Muscle of back (tissue), 13 donors: ENCODE results near the gene PRR30. TPM values are rescaled to one million over a fixed set of nuclear protein-coding genes. Genes with fewer than 3 reads are reported as not detected.
"Not testable (repeated sequence)": the region's sequence is repeated elsewhere in the genome, so short reads cannot be mapped to it uniquely, and the experiment has no call there.

Experiments
- DNase-seq, 3 donors: peaks; one replicate each; pipeline versions ENCODE4 v3.0.0 to v3.0.0-alpha.2; 2013
- long read RNA-seq, 9 donors: transcript quantifications; one replicate each; lab custom pipeline, GENCODE V29; 2026
- polyA plus RNA-seq, 10 donors: library from polyadenylated mRNA; unstranded; fragments of 120-200 nt; gene quantifications; one replicate each; pipeline ENCODE4 v1.2.1, GENCODE V29; 2013; ENCODE audit not compliant: insufficient read length in 10 of 10

Gene PRR30
- polyA plus RNA-seq = not detected
- long read RNA-seq, donor 1 = 0 reads
- long read RNA-seq, donor 2 = 0 reads
- long read RNA-seq, donor 3 = 0 reads
- long read RNA-seq, donor 4 = 0 reads
- long read RNA-seq, donor 5 = 0 reads
- long read RNA-seq, donor 6 = 0 reads
- long read RNA-seq, donor 7 = 0 reads
- long read RNA-seq, donor 8 = 0 reads
- long read RNA-seq, donor 9 = 0 reads

DNA sequence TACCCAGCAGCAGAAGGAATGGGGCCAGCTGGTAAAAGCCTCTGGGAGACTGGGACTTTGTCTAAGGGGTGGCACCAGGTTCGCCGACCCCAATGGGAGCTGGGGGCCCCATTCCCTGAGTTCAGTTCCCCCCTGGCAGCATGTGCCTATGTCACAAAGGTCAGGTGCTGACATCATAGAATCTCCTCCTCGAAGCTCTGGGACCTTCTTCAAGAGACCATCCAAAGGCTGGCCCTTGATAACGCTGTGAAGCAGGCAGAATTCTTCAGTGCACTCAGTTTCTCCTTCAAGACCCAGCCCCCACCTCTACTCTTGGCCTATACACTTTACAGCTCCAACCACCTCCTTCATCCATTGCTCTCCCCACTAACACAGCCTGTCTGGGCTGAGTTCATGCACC is at the start of gene PRR30:
PRR30 (minus strand) TSS at position 101 of the 400 bp plus-strand sequence. CDS start 1,081 bp downstream, outside the sequence.
- DNase-seq = no peak

DNA sequence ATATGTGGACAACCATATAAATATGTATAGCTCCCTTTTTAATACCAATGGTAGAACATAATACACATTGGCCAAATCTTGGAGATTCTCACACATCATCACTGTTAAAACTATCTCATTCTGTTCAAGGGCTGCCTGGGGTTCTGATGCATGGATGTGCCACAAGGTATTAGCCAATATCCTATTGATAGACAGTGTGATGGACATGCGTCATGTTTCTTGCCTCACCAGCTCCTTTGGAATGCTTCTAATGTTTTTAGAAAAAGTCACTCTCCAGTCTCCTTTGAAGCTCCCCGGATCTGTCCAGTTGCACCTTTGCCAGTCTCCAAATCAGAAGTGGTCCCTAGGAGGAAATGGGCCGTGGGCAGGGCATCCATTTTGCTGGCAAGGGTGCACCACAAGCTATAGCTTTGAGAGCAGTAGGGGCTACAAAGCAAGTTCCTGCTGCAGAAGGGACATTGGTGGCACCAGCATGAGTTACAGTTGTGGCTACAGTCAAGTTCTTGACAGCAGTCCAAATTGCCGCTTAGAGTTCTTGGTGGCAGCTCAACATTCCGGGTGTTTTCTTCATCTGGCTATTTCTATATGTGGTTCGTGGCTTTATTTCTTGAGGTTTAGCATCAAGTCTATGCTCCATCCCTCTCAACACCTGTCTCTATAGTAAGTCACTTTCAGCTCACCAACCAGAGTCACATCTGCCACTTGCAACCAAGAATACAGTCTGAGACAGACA is 47.6 kb upstream of the PRR30 start:
- DNase-seq = no peak

DNA sequence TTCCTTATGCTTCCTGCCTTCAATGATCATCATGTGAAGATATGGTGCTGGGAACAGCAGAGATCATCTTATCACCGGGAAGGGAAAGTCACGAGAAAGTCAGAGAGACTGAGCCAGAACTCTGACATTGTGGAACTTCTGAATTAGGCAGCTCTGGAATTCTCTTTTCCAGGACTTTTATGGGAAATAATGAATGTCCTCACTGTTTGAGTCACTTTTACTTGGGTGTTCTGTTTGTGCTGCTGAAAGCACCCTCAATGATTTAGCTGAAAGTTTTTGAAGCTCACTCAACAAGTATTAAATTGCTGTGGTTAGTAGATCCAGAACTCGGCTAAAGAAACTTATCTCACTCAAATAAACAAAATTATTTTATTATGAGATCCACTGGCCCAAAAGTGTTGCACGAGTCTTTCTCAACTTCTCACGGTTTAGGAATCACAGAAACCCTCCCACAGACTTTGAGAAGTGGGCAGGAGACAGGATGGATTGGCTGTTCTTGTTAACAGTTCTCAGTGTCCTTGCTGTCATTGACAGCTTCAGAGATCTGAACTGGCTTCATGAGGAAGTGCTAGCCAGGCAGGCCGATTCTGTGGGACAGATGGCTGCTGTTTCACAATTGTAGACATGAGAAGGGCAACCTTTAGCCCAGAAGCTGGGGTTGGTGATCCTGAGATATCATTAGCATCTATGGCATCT is 46.3 kb upstream of the PRR30 start:
- DNase-seq = peak in 1 of 3 donors; percentile 62

DNA sequence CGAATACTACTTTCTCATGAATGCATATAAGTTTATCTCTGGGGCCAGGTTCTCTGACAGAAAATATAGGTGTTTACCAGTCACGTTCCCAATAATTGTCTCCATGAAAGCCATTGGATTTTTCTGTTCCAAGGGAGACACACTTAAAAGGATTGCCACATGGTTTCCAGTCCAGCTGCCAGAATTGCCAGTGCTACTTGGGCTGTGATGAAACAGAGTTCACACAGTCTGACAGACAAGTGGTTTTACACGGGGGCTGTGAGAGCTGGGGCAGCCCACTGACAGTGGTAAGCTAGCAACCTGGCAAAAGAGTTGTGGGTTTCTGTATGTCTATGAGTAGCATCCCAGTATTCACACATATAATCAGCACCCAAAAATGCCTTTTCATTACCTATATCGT is 44.9 kb upstream of the PRR30 start:
- no peak for DNase-seq

DNA sequence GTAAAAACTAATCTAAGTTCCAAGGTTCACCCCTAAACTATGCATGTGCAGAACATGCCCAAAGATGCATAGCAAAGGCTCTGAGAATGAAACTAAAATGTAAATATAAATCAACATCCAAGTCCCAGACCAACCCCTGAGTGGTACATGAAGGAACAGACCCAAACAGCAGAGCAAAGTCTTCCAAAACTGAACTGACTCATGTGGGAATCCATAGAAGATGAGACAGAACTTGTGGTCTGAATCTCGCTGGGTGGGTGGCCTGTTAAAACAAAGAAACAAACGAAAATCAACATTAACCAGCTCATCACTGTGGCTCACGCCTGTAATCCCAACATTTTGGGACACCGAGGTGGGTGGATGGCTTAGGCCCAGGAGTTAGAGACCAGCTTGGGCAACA is 43.1 kb upstream of the PRR30 start:
- DNase-seq = peak in 1 of 3 donors; percentile 68

DNA sequence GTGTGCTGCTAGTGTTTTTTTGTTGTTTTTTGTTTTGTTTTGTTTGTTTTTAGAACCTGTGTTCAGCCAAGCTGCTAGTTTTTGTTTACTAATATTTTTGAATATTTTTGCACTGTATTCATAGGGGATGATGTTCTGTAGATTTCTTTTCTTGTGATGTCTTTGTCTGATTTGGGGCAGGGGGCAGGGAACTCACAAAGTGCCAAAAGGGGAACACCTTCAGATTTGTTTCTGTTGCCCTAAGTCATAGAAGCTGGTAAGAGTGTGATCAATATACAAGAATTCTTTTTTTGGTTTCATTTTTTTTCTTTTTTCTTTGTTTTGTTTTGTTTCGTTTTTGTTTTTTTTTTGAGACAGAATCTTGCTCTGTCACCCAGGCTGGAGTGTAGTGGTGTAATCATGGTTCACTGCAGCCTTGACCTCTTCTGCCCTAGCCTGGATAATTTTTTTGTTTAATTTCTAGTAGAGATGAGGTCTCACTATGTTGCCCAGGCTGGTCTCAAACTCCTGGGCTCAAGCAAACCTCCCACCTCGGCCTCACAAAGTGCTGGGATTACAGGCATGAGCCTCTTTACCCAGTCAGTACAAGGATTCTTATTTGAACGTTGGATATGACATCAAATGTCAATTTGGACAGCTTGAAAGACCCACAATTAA is 40.3 kb upstream of the PRR30 start:
- no peak for DNase-seq

DNA sequence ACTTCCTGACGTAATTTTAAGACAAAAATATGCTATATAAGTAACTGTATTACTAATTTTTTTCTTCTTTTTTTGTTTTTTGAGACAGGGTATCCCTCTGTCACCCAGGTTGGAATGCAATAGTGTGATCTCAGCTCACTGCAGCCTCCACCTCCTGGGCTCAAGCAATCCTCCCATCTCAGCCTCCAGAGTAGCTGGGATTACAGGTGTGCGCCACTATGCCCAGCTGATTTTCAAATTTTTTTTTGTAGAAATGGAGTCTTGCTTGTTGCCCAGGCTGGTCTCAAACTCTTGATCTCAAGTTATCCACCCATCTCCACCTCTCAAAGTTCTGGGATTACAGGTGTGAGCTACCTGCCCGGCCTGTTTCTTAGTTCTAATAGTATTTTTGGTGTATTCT is 39.3 kb upstream of the PRR30 start:
- no peak for DNase-seq

DNA sequence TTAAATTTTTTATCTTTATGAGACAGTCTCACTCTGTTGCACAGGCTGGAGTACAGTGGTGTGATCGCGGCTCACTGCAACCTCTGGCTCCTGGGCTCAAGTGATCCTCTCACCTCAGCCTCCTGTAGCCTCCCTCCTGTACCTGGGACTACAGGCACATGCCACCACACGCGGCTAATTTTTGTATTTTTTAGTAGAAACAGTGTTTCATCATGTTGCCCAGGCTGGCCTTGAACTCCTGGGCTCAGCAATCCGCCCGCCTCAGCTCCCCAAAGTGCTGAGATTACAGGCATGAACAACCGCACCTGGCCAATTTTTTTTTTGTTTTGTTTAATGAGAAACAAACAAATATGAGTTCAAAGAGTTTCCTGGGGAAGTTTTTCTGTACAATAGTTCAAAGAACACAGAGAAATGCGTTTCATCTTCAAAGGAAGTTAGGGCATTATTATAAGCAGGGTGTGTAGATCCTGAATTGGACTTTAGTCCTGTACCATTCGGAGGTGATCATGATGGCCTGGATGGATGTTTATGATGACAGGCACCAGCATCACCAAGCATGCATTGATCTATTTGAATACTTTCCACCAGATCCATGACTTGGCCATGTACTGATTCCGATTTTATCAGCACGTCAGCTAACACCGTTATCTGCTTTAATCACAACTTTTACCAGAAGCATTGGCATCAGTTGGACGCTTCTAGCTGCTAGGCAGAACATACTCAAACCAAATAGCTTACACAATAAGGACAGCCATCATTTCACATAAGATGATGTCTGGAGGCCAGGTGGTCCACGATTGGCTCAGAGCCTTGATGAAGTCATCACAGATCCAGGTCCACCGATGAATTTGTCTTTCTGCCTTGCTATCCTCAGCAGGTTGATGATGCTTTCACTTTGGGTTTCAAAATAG is 38.5 kb upstream of the PRR30 start:
- no peak for DNase-seq

DNA sequence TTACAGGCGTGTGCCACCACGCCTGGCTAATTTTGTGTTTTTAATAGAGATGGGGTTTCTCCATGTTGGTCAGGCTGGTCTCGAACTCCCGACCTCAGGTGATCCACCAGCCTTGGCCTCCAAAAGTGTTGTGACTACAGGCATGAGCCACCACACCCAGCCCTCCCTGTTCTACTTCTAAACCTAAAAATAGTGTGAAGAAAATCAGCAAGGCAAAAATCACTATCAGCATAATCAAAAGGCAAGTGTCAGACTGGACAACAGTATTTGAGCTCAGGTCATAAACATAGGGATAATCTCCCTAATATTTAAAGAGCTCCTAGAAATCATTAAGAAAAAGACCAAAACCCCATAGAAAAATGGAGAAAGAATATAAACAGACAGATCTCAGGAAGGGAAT is 36.6 kb upstream of the PRR30 start:
- DNase-seq = not testable (repeated sequence)

DNA sequence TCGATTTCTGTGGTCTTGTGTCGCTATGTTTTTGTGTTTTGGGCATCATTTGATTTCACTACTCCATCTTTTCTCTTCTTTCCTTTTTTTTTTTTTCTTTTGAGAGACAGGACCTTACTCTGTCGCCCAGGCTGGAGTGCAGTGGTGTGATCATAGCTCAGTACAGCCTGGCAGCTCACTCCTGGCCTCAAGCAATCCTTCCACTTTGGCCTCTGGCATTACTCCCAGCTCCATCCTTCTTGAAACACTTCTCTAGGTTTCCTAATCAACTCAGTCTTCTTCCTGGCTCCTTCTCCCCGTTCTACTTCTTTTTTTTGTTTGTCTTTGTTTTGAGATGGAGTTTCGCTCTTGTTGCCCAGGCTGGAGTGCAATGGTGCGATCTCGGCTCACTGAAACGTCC is 36.1 kb upstream of the PRR30 start:
- no peak for DNase-seq

DNA sequence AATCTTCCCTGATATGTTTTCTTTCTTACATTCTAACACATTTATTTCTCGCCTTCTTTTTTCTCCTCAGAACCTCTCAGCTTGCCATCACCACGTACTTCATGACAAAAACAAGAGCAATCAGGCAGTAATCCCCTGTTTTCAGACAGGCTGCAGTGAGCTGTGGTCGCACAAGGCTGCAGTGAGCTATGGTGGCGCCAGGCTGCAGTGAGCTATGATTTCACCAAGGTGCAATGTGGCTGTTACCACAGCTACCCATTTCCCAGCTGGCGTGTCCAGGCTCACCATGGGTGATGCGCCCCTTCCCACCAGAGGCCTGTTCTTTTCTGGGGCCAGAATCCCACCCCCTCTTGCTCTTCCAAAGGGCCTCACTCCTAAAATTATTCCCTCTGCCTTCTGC is 35.4 kb upstream of the PRR30 start:
- DNase-seq = no peak

DNA sequence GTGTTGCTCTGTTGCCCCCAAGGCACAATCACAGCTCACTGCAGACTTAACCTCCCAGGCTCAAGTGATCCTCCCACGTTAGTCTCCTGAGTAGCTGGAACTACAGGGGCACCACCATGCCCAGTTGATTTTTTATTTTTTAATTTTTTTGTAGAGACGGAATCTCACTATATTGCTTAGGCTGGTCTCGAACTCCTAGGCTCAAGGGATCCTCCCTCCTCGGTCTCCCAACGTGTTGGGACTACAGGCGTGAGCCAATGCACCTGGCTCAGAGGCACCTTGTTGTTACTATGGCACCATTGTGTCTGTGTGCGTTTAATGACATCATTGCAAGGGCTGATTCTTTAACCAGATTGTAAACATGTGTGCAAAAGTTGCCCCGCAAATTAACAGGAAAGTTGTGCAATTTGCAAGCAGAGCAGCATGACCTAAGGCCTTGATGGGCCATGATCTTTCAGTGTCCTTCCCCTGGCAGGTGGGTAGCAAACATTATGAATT is 32.2 kb upstream of the PRR30 start:
- DNase-seq = no peak

DNA sequence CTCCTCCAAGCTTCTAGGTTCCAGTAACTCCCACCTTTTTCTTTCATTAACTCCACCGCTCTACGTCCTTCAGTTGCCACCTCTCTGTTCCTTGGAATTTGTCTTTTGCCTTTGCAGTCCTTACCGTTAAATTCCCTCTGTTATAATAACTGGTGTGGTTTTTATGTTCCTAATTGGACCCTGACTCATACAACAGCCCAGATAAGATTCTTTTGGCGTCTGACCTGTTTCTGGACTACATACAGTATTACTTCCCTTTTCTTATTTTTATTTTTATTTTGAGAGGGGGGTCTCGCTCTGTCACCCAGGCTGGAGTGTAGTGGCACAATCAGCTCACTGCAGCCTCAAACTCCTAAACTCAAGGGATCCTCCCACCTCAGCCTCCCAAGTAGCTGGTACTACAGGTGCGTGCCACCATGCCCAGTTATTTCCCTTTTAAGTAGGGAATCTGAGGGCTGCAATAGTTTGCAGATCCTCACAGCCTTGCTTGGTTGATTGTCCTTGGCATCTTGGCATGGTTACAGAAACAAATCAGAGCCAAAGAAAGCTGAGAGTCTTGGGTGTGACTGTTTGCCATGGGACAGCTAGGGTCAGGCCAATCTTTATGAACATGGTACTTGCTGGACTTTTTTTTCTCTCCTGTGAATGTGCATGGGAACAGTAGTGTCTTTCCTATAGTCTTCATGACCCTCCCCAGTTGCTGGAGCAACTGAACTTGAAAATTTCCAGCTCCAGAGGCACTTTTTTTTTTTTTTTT is 31.5 kb upstream of the PRR30 start:
- no peak for DNase-seq

DNA sequence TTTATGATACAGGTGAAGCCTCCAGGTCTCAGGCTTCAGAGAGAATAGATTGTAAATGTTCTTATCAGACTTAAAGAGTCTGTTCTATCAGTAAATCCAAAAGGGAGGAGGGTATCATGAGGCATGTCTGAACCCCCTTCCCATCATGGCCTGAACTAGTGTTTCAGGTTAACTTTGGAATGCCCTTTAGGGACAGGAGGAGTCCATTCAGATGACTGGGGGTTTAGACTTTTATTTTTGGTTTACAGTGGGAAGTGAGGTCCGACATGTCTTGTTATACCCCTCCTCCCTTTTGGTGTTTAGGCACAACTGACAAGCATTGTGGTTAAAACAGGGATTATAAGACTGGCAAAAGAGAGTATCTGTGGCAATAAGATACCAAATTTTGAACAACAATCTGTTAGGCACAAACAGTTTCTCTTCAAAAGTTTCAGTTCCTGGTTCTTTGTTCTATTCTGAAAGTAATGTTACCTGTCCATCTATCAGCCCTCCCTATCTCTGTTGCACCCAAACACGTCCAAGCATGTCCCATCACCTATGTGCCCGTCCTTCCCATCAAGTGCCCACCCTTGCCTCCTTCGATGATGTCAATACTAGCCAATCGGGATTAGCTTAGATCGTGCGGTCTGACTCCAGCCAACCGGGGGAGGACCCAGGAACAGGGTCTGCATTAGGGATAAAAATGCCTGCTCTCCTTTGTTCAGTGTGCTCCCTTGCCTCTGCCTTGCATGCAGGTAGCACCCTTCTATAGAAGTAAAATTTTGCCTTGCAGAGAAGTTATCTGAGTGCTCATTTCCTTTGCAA is 26.0 kb upstream of the PRR30 start:
- no peak for DNase-seq

DNA sequence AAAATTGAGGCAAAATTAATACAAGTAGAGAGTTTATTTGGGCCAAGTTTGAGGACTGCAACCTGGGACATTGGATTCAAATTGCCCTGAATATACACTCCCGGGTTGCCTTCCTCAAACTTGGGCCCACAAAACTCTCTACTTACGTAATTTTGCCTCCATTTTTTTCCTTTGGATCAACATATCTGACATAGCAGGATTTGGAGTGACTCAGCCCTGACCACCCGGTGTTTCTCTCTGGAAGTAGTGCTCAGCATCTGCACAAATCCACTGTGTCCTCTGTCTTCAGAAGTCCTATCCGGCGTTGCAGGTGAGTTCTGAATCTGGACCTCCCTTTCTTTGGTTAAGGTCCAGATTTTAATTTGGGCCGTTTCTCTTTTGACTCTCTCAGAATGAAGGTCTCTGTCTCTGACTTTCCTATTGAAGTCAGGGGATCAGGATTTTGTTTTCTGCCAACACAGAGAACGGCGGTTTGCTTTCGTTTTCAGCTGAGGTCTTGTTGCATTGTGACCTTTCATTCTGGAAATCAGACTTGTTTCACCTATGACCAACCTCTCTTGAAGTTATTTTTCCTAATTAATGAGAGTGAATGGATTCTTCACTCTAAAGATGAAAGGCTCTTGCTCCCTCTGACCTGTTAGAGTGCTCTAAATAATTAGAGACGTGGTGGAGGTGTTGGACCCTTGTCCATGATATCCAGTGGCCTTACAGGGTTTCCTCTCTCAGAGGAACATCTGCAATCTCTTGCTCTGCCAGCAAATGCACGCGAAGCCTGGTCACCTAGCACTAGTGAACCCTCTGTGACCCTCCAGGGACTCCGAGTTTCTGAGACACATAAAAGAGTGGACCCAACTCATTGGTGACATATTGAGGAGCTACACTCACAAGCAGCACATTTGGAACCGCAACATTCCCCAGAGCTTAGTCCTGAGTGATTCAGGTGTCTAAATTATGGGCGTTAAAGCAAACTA is 23.2 kb upstream of the PRR30 start:
- no peak for DNase-seq

DNA sequence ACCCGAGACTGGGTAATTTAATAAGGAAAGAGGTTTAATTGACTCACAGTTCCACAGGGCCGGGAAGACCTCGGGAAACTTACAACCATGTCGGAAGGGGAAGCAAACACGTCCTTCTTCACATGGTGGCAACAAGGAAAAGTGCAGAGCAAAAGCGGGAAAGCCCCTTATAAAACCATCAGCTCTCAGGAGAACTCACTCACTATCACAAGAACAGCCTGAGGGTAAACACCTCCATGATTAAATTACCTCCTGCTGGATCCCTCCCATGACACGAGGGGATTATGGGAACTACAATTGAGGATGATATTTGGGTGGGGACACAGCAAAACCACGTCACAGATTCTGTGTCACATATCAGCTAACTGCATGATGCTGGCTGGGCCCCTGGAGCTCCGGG is 21.0 kb upstream of the PRR30 start:
- DNase-seq = no peak

DNA sequence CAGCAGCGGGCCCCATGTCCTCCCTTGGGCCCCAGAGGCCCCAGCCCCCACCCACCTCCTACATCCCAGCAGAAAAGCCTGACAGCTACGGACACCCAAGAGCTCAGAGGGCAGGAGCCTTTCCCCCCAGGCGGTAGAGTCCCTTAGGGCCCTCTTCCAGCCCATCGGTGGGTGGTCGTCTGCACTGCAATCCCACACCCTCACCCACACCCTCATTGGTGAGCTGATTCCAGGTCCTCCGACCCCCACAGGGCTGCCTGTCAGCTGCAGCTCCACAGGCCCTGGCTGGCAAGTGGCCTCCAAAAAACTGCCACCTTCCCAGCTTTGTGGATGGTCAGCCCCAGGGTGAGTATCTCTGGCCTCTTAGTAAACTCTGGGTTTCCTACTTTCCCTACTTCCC is 20.1 kb upstream of the PRR30 start:
- no peak for DNase-seq

DNA sequence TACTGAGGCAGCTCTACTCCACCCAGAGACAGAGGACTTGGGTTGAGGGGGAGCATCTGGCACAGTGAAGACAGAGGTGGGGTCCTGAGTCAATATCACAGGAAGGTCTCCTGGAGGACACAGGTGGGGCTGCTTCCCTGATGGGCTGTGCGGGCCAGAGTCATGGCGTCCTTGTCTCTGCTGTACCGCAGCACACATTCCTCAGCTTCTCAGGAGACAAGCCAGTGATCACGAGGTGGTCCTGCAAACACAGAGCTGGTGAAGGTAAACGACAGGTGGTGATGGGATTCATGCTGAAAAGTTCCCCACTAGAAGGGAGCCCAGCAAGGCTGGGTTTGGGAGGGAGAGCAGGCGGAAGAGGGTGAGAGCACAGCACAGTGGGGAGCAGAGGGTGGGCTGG is 19.3 kb upstream of the PRR30 start:
- DNase-seq = no peak
